GM12801 (cell line): ENCODE results near the gene N4BP2.

Source experiments
- TF ChIP-seq, protein P1 (sequence below): IDR thresholded peaks from one replicate; pipeline ENCODE4 v1.5.1; 2011; ENCODE audit warnings: control low read depth; ENCODE audit not compliant: insufficient read length; ENCODE audit errors: extremely low read depth

Gene N4BP2

DNA sequence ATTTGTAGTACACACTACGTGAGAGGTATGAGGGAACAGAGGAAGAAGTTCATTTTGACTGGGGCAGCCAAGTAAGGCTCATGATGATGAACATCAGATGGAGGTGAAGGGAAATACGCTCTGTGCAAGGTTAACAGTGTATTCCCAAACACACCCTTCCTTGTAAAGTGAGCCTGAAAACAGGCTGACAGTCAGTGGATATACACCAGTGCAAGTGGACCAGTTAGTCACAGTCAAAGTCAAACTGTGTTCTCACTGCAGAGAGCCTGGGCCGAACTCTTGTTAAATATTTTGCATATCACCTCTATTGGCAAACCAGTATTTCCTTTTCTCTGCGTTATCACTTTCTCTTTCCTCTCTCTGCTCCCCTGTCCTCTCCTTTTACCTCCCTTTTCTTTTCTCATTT is 116.8 kb downstream of the N4BP2 start:
- TF ChIP-seq, protein P1, sequence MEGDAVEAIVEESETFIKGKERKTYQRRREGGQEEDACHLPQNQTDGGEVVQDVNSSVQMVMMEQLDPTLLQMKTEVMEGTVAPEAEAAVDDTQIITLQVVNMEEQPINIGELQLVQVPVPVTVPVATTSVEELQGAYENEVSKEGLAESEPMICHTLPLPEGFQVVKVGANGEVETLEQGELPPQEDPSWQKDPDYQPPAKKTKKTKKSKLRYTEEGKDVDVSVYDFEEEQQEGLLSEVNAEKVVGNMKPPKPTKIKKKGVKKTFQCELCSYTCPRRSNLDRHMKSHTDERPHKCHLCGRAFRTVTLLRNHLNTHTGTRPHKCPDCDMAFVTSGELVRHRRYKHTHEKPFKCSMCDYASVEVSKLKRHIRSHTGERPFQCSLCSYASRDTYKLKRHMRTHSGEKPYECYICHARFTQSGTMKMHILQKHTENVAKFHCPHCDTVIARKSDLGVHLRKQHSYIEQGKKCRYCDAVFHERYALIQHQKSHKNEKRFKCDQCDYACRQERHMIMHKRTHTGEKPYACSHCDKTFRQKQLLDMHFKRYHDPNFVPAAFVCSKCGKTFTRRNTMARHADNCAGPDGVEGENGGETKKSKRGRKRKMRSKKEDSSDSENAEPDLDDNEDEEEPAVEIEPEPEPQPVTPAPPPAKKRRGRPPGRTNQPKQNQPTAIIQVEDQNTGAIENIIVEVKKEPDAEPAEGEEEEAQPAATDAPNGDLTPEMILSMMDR, result no peak

DNA sequence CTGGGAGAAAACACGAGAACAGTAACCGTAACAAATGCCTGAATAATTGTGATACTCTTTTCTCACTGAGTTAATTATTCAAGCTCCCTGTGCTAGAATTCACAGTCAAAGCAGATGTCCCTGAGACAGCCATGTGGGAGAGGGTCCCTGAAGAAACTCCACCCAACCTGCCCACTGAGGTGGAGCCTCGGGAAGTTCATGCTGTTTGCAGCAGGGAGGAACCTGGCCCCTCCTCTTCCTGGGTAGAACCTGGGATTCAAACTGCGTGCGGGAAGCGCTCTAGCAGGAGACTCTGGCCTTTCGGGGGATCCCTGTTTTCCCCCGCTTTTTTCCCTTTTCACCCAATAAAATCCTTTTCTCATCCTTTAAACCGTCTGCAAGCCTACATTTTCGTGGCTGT is 120.0 kb downstream of the N4BP2 start:
- TF ChIP-seq, protein P1, result no peak

DNA sequence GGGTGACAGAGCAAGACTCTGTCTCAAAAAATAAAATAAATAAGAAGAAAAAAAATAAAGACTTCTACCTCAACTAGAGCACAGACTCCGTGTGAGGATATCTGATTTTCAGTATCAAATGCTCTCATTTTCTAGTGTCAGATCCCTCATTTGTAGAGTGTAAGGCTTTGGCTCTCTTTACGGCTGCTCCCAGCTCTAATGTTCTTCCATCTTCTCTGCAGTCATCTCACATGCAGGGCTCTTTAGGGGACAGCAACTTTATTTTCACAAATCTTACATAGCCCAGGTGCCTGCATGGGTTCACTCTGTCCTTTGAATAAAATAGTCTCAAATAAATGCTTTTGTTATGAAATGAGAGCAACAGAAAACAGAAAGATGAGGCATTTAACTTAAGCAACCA is 120.9 kb downstream of the N4BP2 start:
- TF ChIP-seq, protein P1, result no peak

DNA sequence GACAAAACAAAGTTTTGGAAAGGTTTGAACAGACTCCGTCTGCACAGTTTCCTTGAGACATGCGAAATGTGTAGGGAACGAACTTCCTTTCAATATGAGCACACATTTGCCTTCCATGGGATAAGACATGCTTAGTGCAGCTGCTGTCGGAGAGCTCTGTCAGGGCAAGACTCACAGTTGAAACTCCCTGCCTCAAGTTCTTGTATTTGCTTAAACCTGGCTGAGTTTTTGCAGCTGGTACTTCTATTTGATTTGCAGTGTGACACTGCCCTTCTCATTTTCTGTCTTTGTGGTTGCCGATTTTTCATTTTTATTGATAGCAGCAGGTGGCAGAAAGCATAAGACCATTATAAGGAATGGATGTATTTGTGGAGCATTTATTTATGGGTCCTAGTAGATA is 122.0 kb downstream of the N4BP2 start:
- TF ChIP-seq, protein P1, result no peak

DNA sequence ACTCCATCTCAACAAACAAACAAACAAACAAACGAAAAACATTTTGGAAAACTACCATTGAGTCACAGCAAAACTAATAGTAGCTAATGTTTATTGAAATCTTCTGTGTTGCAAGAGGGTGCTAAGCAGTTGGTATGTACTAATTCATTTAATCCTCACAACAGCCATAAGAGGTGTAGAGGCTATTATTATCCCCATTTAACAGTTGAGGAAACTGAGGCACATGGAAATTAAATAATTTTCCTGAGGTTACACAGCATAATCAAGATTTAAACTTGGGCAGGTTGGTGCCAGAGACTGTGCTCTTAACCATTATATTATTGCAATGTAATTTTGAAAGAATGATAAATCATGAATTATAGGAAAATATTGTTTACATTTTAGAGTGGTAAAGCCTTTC is 122.7 kb downstream of the N4BP2 start:
- TF ChIP-seq, protein P1, result no peak

DNA sequence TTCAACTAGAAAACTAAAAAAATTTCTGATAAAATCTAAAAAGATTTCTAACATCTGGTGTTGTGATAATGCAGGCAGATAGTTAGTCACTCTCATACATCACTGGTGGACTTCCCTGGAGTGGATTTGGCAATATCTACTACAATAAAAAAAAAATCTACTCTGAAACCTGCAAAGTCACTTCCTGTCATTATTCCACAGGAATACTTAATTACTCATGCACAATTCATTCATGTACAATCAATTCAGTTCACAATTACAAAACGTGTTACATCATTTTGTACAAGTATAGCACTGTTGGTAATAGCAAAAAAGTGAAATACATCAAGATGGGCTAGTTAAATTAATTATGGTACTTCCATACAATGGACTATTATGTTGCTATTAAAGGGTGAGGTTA is 123.7 kb downstream of the N4BP2 start:
- TF ChIP-seq, protein P1, result no peak

DNA sequence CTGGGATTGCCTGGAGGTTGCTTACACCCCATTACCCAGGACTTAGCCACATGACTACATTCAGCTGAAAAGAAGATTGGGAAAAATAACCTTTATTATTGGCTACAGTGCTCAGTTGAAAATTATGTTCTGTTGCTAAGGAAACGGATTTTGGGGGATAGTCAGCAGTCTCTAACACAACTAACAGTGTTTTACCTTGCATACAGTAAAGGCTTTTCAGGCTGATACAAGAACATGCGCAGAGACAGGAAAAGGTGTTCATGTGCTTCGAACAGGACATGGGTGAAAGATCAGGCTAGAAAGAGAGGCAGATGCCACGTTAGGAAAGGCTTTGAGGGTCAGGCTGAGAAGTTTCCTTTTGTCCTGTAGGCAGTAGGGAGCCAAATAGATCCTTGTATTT is 125.4 kb downstream of the N4BP2 start:
- TF ChIP-seq, protein P1, result no peak

DNA sequence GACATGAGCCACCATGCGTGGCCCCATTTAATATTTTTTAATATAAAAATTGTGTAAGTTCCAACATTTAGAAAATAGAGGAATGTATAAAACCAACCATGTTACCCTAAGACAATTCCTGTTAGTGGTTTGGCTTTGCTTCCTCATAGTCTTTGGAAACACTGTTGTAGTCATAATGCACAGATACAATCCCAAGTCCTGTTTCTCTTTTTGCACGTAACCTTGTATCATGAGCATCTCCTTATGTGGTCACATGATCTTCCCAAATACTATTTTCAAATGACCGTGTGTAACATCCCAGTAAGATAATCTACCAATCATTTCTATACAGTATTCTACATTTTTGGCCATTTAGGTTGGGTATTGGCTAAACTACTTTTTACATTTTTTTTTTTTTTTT is 126.3 kb downstream of the N4BP2 start:
- TF ChIP-seq, protein P1, result no peak
